Measurements from ENCODE around the gene BMP8A. TPM values are rescaled to one million over a fixed set of nuclear protein-coding genes. Genes with fewer than 3 reads are reported as not detected.
"Not testable (repeated sequence)": the region's sequence is repeated elsewhere in the genome, so short reads cannot be mapped to it uniquely, and the experiment has no call there.

BMP8A gene
- total and polyA plus RNA-seq, 4 donors, result 3.0 to 5.0 (median 4.1) TPM

- peaks cover 3% of the 10 kb centered on the region for H3K36me3 ChIP-seq (ENCODE audit: control insufficient read depth, insufficient read depth, low read length)
- no peaks in the 10 kb centered on the region for H3K4me1 ChIP-seq (ENCODE audit: control insufficient read depth, insufficient read depth, low read length)
- H3K27ac ChIP-seq (ENCODE audit: low read depth, low read length), result no peak overlapping the region
- H3K9me3 ChIP-seq (ENCODE audit: control insufficient read depth, insufficient read depth, low read length), result no peaks in the 10 kb centered on the region
- 100% methylated on average over 1 of the region's 5 CpGs for WGBS (ENCODE audit: insufficient coverage)
- no peak for DNase-seq (ENCODE audit: low read depth in 4 of 6, low spot score in 6 of 6)
- H3K4me3 ChIP-seq (ENCODE audit: low read depth, low read length), result no peak overlapping the region
- no peaks in the 10 kb centered on the region for H3K27me3 ChIP-seq (ENCODE audit: control insufficient read depth, insufficient read depth, low read length)
These were observed 10.2 kb downstream of the BMP8A start for GRCh38 chr1:39501666-39502065.

- H3K27me3 ChIP-seq (ENCODE audit: control insufficient read depth, insufficient read depth, low read length); H3K36me3 ChIP-seq (ENCODE audit: control insufficient read depth, insufficient read depth, low read length); H3K4me1 ChIP-seq (ENCODE audit: control insufficient read depth, insufficient read depth, low read length); H3K27ac ChIP-seq (ENCODE audit: low read depth, low read length); H3K9me3 ChIP-seq (ENCODE audit: control insufficient read depth, insufficient read depth, low read length); DNase-seq (ENCODE audit: low read depth in 4 of 6, low spot score in 6 of 6); H3K4me3 ChIP-seq (ENCODE audit: low read depth, low read length): not testable (repeated sequence)
- 79% methylated on average over 3 of the region's 9 CpGs for WGBS (ENCODE audit: insufficient coverage)
These were observed 13.0 kb downstream of the BMP8A start for GRCh38 chr1:39504436-39504835.

- no peaks in the 10 kb centered on the region for H3K36me3 ChIP-seq (ENCODE audit: control insufficient read depth, insufficient read depth, low read length)
- no peaks in the 10 kb centered on the region for H3K27me3 ChIP-seq (ENCODE audit: control insufficient read depth, insufficient read depth, low read length)
- no peak for DNase-seq (ENCODE audit: low read depth in 4 of 6, low spot score in 6 of 6)
- H3K27ac ChIP-seq (ENCODE audit: low read depth, low read length), result no peak overlapping the region
- H3K9me3 ChIP-seq (ENCODE audit: control insufficient read depth, insufficient read depth, low read length), result no peaks in the 10 kb centered on the region
- H3K4me1 ChIP-seq (ENCODE audit: control insufficient read depth, insufficient read depth, low read length), result no peaks in the 10 kb centered on the region
- H3K4me3 ChIP-seq (ENCODE audit: low read depth, low read length), result no peak overlapping the region
These were observed 13.9 kb downstream of the BMP8A start for GRCh38 chr1:39505289-39505688.

- H3K36me3 ChIP-seq (ENCODE audit: control insufficient read depth, insufficient read depth, low read length), result no peaks in the 10 kb centered on the region
- DNase-seq (ENCODE audit: low read depth in 4 of 6, low spot score in 6 of 6), result peak in 2 of 6 donors; percentile 38 to 59
- WGBS (ENCODE audit: insufficient coverage), result 54% methylated on average over 10 of the region's 14 CpGs
- no peaks in the 10 kb centered on the region for H3K4me1 ChIP-seq (ENCODE audit: control insufficient read depth, insufficient read depth, low read length)
- H3K9me3 ChIP-seq (ENCODE audit: control insufficient read depth, insufficient read depth, low read length), result no peaks in the 10 kb centered on the region
- no peak overlapping the region for H3K27ac ChIP-seq (ENCODE audit: low read depth, low read length)
- H3K4me3 ChIP-seq (ENCODE audit: low read depth, low read length), result no peak overlapping the region
- H3K27me3 ChIP-seq (ENCODE audit: control insufficient read depth, insufficient read depth, low read length), result no peaks in the 10 kb centered on the region
These were observed 15.9 kb downstream of the BMP8A start for GRCh38 chr1:39507230-39507928.

GRCh38 chr1:39508266-39508665 is 16.8 kb downstream of the BMP8A start:
- Histone ChIP-seq H3K27me3 (ENCODE audit: control insufficient read depth, insufficient read depth, low read length) (no peaks in the 10 kb centered on the region), H3K27ac (ENCODE audit: low read depth, low read length) (no peak overlapping the region), H3K36me3 (ENCODE audit: control insufficient read depth, insufficient read depth, low read length) (no peaks in the 10 kb centered on the region), H3K9me3 (ENCODE audit: control insufficient read depth, insufficient read depth, low read length) (no peaks in the 10 kb centered on the region), H3K4me1 (ENCODE audit: control insufficient read depth, insufficient read depth, low read length) (no peaks in the 10 kb centered on the region), H3K4me3 (ENCODE audit: low read depth, low read length) (no peak overlapping the region)
- WGBS (ENCODE audit: insufficient coverage), result 81% methylated on average over 2 of the region's 6 CpGs
- no peak for DNase-seq (ENCODE audit: low read depth in 4 of 6, low spot score in 6 of 6)

- H3K36me3 ChIP-seq (ENCODE audit: control insufficient read depth, insufficient read depth, low read length), result no peaks in the 10 kb centered on the region
- no peaks in the 10 kb centered on the region for H3K9me3 ChIP-seq (ENCODE audit: control insufficient read depth, insufficient read depth, low read length)
- H3K4me3 ChIP-seq (ENCODE audit: low read depth, low read length), result no peak overlapping the region
- H3K27ac ChIP-seq (ENCODE audit: low read depth, low read length), result no peak overlapping the region
- H3K27me3 ChIP-seq (ENCODE audit: control insufficient read depth, insufficient read depth, low read length), result no peaks in the 10 kb centered on the region
- WGBS (ENCODE audit: insufficient coverage), result 72% methylated on average over 11 of the region's 11 CpGs
- H3K4me1 ChIP-seq (ENCODE audit: control insufficient read depth, insufficient read depth, low read length), result no peaks in the 10 kb centered on the region
- no peak for DNase-seq (ENCODE audit: low read depth in 4 of 6, low spot score in 6 of 6)
These were observed 17.4 kb downstream of the BMP8A start for GRCh38 chr1:39508857-39509305.

- no peaks in the 10 kb centered on the region for H3K4me1 ChIP-seq (ENCODE audit: control insufficient read depth, insufficient read depth, low read length)
- no peak overlapping the region for H3K27ac ChIP-seq (ENCODE audit: low read depth, low read length)
- no peaks in the 10 kb centered on the region for H3K9me3 ChIP-seq (ENCODE audit: control insufficient read depth, insufficient read depth, low read length)
- no peak for DNase-seq (ENCODE audit: low read depth in 4 of 6, low spot score in 6 of 6)
- WGBS (ENCODE audit: insufficient coverage), result 66% methylated on average over 14 of the region's 22 CpGs
- H3K4me3 ChIP-seq (ENCODE audit: low read depth, low read length), result no peak overlapping the region
- H3K27me3 ChIP-seq (ENCODE audit: control insufficient read depth, insufficient read depth, low read length), result no peaks in the 10 kb centered on the region
- no peaks in the 10 kb centered on the region for H3K36me3 ChIP-seq (ENCODE audit: control insufficient read depth, insufficient read depth, low read length)
These were observed 18.0 kb downstream of the BMP8A start for GRCh38 chr1:39509360-39510009.

GRCh38 chr1:39510570-39511186 is 19.2 kb downstream of the BMP8A start:
- DNase-seq (ENCODE audit: low read depth in 4 of 6, low spot score in 6 of 6); H3K36me3 ChIP-seq (ENCODE audit: control insufficient read depth, insufficient read depth, low read length); H3K27me3 ChIP-seq (ENCODE audit: control insufficient read depth, insufficient read depth, low read length); H3K9me3 ChIP-seq (ENCODE audit: control insufficient read depth, insufficient read depth, low read length); H3K4me3 ChIP-seq (ENCODE audit: low read depth, low read length); H3K4me1 ChIP-seq (ENCODE audit: control insufficient read depth, insufficient read depth, low read length); H3K27ac ChIP-seq (ENCODE audit: low read depth, low read length): not testable (repeated sequence)
- WGBS (ENCODE audit: insufficient coverage), result 84% methylated on average over 9 of the region's 20 CpGs

GRCh38 chr1:39511477-39511876 is 20.0 kb downstream of the BMP8A start:
- 20% methylated on average over 2 of the region's 13 CpGs for WGBS (ENCODE audit: insufficient coverage)
- H3K4me3 ChIP-seq (ENCODE audit: low read depth, low read length); DNase-seq (ENCODE audit: low read depth in 4 of 6, low spot score in 6 of 6); H3K36me3 ChIP-seq (ENCODE audit: control insufficient read depth, insufficient read depth, low read length); H3K27me3 ChIP-seq (ENCODE audit: control insufficient read depth, insufficient read depth, low read length); H3K27ac ChIP-seq (ENCODE audit: low read depth, low read length); H3K9me3 ChIP-seq (ENCODE audit: control insufficient read depth, insufficient read depth, low read length); H3K4me1 ChIP-seq (ENCODE audit: control insufficient read depth, insufficient read depth, low read length): not testable (repeated sequence)
